BE2C (cell line): ENCODE data around the gene AMH.

ENCODE experiments used
- DNase-seq: peaks from one replicate; pipeline ENCODE4 v3.0.0-alpha.2; 2020
- H3K27me3 ChIP-seq: fragments of 250-450 bp; sonication (Bioruptor Pico); 2 replicates; pipeline ENCODE4 v1.5.1; 2020; ENCODE audit warnings: mild to moderate bottlenecking
- H3K36me3 ChIP-seq: fragments of 250-450 bp; sonication (Bioruptor Pico); 2 replicates; pipeline ENCODE4 v1.5.1; 2020; ENCODE audit warnings: mild to moderate bottlenecking
- H3K4me1 ChIP-seq: fragments of 250-450 bp; sonication (Bioruptor Pico); 2 replicates; pipeline ENCODE4 v1.5.1; 2020
- H3K4me3 ChIP-seq: 2 replicates; pipeline ENCODE4 v1.5.1; 2011; ENCODE audit warnings: low read depth, low read length
- H3K9me3 ChIP-seq: fragments of 250-450 bp; sonication (Bioruptor Pico); 2 replicates; pipeline ENCODE4 v1.5.1; 2020
- CTCF ChIP-seq: IDR thresholded peaks from 2 replicates; pipeline ENCODE4 v1.5.1; 2012; ENCODE audit warnings: mild to moderate bottlenecking, low read depth, low read length

The AMH gene

GRCh38 chr19:2274185-2274711 lies 25.1 kb downstream of the AMH start:
- 0 out of 2 replicates have a peak overlapping the region, but pooled peaks have one; percentile 19 for H3K4me3 ChIP-seq
- H3K36me3 ChIP-seq: peaks cover 39% of the 10 kb centered on the region

GRCh38 chr19:2274931-2275535 lies 25.9 kb downstream of the AMH start:
- peak; percentile 85 for TF ChIP-seq CTCF
- H3K27me3 ChIP-seq: no peaks in the 10 kb centered on the region
- no peaks in the 10 kb centered on the region for H3K9me3 ChIP-seq
- H3K36me3 ChIP-seq: peaks cover 35% of the 10 kb centered on the region
- no peak overlapping the region for H3K4me3 ChIP-seq
- DNase-seq: peak; percentile 87
- H3K4me1 ChIP-seq: peaks cover 7% of the 10 kb centered on the region

More at GRCh38 chr19:2274185-2274711, 25.1 kb downstream of the AMH start:
- no peak for TF ChIP-seq CTCF
- no peaks in the 10 kb centered on the region for H3K27me3 ChIP-seq
- peaks cover 7% of the 10 kb centered on the region for H3K4me1 ChIP-seq
- no peaks in the 10 kb centered on the region for H3K9me3 ChIP-seq
- DNase-seq: no peak

- H3K4me3 ChIP-seq: no peak overlapping the region
- no peaks in the 10 kb centered on the region for H3K27me3 ChIP-seq
- TF ChIP-seq CTCF: no peak
- DNase-seq: no peak
- peaks cover 7% of the 10 kb centered on the region for H3K4me1 ChIP-seq
- peaks cover 31% of the 10 kb centered on the region for H3K36me3 ChIP-seq
- H3K9me3 ChIP-seq: no peaks in the 10 kb centered on the region
These were observed 26.7 kb downstream of the AMH start for GRCh38 chr19:2275588-2276428.

- no peak for DNase-seq
- Histone ChIP-seq H3K36me3 (peaks cover 24% of the 10 kb centered on the region), H3K27me3 (no peaks in the 10 kb centered on the region), H3K4me1 (peaks cover 7% of the 10 kb centered on the region), H3K9me3 (no peaks in the 10 kb centered on the region), H3K4me3 (no peak overlapping the region)
- no peak for TF ChIP-seq CTCF
These were observed 27.4 kb downstream of the AMH start for GRCh38 chr19:2276429-2276986.

GRCh38 chr19:2277138-2277537 lies 28.0 kb downstream of the AMH start:
- Histone ChIP-seq H3K9me3 (no peaks in the 10 kb centered on the region), H3K36me3 (peaks cover 18% of the 10 kb centered on the region), H3K4me1 (peaks cover 4% of the 10 kb centered on the region; the same call in 1 of the 2 replicates), H3K27me3 (no peaks in the 10 kb centered on the region), H3K4me3 (no peak overlapping the region)
- no peak for DNase-seq
- TF ChIP-seq CTCF: no peak
